Measurements from ENCODE around the gene CHST15. TPM values are rescaled to one million over a fixed set of nuclear protein-coding genes. Genes with fewer than 3 reads are reported as not detected.

The CHST15 gene
- polyA plus RNA-seq, 1 donor from 2014 or later: 0.79 TPM

- Histone ChIP-seq H4K20me1 (ENCODE audit: insufficient read depth) (no peaks in the 10 kb centered on the region), H3F3A (ENCODE audit: insufficient read depth, low read length, poor library complexity, severe bottlenecking) (no peaks in the 10 kb centered on the region), H3K9me3 (ENCODE audit: low read length) (no peaks in the 10 kb centered on the region), H3K36me3 (ENCODE audit: insufficient read depth, low read length) (no peaks in the 10 kb centered on the region), H3K27ac (ENCODE audit: low read length) (no peak overlapping the region), H3K4me2 (ENCODE audit: low read length) (no peak overlapping the region), H3K4me3 (ENCODE audit: low read length) (no peak overlapping the region), H3K79me2 (replicated peaks; ENCODE audit: insufficient read depth, low read length) (no peaks in the 10 kb centered on the region), H2AFZ (ENCODE audit: low read depth, low read length) (no peak overlapping the region), H3K9me2 (ENCODE audit: insufficient read depth, low read length) (no peaks in the 10 kb centered on the region), H3K27me3 (ENCODE audit: insufficient read depth, low read depth, low read length) (no peaks in the 10 kb centered on the region), H3K9ac (ENCODE audit: low read length) (no peak overlapping the region)
- no peak for TF ChIP-seq TAF1 (IDR thresholded peaks at IDR 0.05; ENCODE audit: low read depth)
- no peak for TF ChIP-seq REST (IDR thresholded peaks at IDR 0.05; ENCODE audit: borderline replicate concordance)
- TF ChIP-seq RAD21 (conservative IDR thresholded peaks at IDR 0.05): no peak
- TF ChIP-seq SMC3 (conservative IDR thresholded peaks at IDR 0.05; ENCODE audit: poor library complexity): no peak
- TF ChIP-seq MXI1 (conservative IDR thresholded peaks at IDR 0.05; ENCODE audit: poor library complexity, severe bottlenecking): no peak
- TF ChIP-seq, protein P1, sequence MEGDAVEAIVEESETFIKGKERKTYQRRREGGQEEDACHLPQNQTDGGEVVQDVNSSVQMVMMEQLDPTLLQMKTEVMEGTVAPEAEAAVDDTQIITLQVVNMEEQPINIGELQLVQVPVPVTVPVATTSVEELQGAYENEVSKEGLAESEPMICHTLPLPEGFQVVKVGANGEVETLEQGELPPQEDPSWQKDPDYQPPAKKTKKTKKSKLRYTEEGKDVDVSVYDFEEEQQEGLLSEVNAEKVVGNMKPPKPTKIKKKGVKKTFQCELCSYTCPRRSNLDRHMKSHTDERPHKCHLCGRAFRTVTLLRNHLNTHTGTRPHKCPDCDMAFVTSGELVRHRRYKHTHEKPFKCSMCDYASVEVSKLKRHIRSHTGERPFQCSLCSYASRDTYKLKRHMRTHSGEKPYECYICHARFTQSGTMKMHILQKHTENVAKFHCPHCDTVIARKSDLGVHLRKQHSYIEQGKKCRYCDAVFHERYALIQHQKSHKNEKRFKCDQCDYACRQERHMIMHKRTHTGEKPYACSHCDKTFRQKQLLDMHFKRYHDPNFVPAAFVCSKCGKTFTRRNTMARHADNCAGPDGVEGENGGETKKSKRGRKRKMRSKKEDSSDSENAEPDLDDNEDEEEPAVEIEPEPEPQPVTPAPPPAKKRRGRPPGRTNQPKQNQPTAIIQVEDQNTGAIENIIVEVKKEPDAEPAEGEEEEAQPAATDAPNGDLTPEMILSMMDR (IDR thresholded peaks at IDR 0.05; ENCODE audit: poor library complexity, severe bottlenecking): no peak
- TF ChIP-seq POLR2AphosphoS5 (IDR thresholded peaks at IDR 0.05): no peak
- no peak for TF ChIP-seq EP300 (conservative IDR thresholded peaks at IDR 0.05; ENCODE audit: poor library complexity, severe bottlenecking)
- TF ChIP-seq EZH2 (IDR thresholded peaks at IDR 0.05; ENCODE audit: borderline replicate concordance, insufficient read depth, low read length, poor library complexity, severe bottlenecking): no peak
Measured at GRCh38 chr10:124134251-124134893, 41.0 kb upstream of the CHST15 start.

- Histone ChIP-seq H3K9me2 (ENCODE audit: insufficient read depth, low read length) (no peaks in the 10 kb centered on the region), H4K20me1 (ENCODE audit: insufficient read depth) (no peaks in the 10 kb centered on the region), H3K79me2 (replicated peaks; ENCODE audit: insufficient read depth, low read length) (no peaks in the 10 kb centered on the region), H3K27me3 (ENCODE audit: insufficient read depth, low read depth, low read length) (no peaks in the 10 kb centered on the region), H3K4me3 (ENCODE audit: low read length) (no peak overlapping the region), H3K36me3 (ENCODE audit: insufficient read depth, low read length) (no peaks in the 10 kb centered on the region), H3K9ac (ENCODE audit: low read length) (no peak overlapping the region), H3F3A (ENCODE audit: insufficient read depth, low read length, poor library complexity, severe bottlenecking) (no peaks in the 10 kb centered on the region), H3K27ac (ENCODE audit: low read length) (no peak overlapping the region), H2AFZ (ENCODE audit: low read depth, low read length) (no peak overlapping the region), H3K9me3 (ENCODE audit: low read length) (no peaks in the 10 kb centered on the region), H3K4me2 (ENCODE audit: low read length) (no peak overlapping the region)
- no peak for TF ChIP-seq REST (IDR thresholded peaks at IDR 0.05; ENCODE audit: borderline replicate concordance)
- TF ChIP-seq EZH2 (IDR thresholded peaks at IDR 0.05; ENCODE audit: borderline replicate concordance, insufficient read depth, low read length, poor library complexity, severe bottlenecking): no peak
- TF ChIP-seq POLR2AphosphoS5 (IDR thresholded peaks at IDR 0.05): no peak
Measured at GRCh38 chr10:124132876-124133275, 39.5 kb upstream of the CHST15 start.
